IMR-90 (cell line): ENCODE results near the gene ANKMY2. TPM values are rescaled to one million over a fixed set of nuclear protein-coding genes. Genes with fewer than 3 reads are reported as not detected.

Source experiments
- ATAC-seq: fragments of 200-7000 bp; cut with Tn5 transposase; 2 replicates; pipeline ENCODE4 v1.9.1; 2020; ENCODE audit warnings: low read depth, mild to moderate bottlenecking, moderate library complexity
- BruUV-seq: library from RNA; stranded (reverse); fragments of 400-500 nt; replicated peaks from 2 replicates; lab custom pipeline; 2021; lab: Mats Ljungman, UMichigan
- CTCF ChIA-PET: fragments of 300-600 bp; formaldehyde crosslinking; extraction: SDS; loops from one replicate; lab custom pipeline; 2021; ENCODE audit warnings: antibody characterized with exemption; lab: Yijun Ruan, JAX
- POLR2A ChIA-PET: fragments of 300-600 bp; sonication (Branson Sonifier 250); formaldehyde crosslinking; loops from one replicate; lab custom pipeline; 2022; ENCODE audit warnings: antibody characterized with exemption; ENCODE audit not compliant: unreplicated experiment; lab: Charles Lee
- DNase-seq: peaks from one replicate; pipeline ENCODE4 v3.0.0; 2013
- H2AFZ ChIP-seq: replicated peaks from 2 replicates; pipeline ENCODE3; 2013; ENCODE audit warnings: low read length, mild to moderate bottlenecking; ENCODE audit not compliant: poor library complexity
- H2AK5ac ChIP-seq: 2 replicates; pipeline ENCODE4 v1.6.1; 2013; ENCODE audit warnings: low read depth, low read length, inconsistent platforms
- H2AK9ac ChIP-seq: replicated peaks from 2 replicates; pipeline ENCODE3; 2013; ENCODE audit warnings: mild to moderate bottlenecking, low read depth, low read length, moderate library complexity; ENCODE audit not compliant: poor library complexity
- H2BK120ac ChIP-seq: 2 replicates; pipeline ENCODE4 v1.6.1; 2013; ENCODE audit warnings: low read depth, low read length, inconsistent platforms
- H2BK15ac ChIP-seq: 3 replicates; pipeline ENCODE4 v1.6.1; 2013; ENCODE audit warnings: low read depth, low read length, inconsistent platforms
- H2BK20ac ChIP-seq: 2 replicates; pipeline ENCODE4 v1.6.1; 2013; ENCODE audit warnings: low read depth, mild to moderate bottlenecking, inconsistent platforms, low read length, moderate library complexity
- H2BK5ac ChIP-seq: 2 replicates; pipeline ENCODE4 v1.6.1; 2013; ENCODE audit warnings: mild to moderate bottlenecking, low read depth, low read length, inconsistent platforms; ENCODE audit not compliant: poor library complexity, severe bottlenecking
- H3K14ac ChIP-seq: replicated peaks from 2 replicates; pipeline ENCODE4 v1.6.1; 2013; ENCODE audit warnings: low read depth, low read length, inconsistent platforms
- H3K18ac ChIP-seq: 2 replicates; pipeline ENCODE4 v1.6.1; 2013; ENCODE audit warnings: low read depth, low read length, control low read depth
- H3K23ac ChIP-seq: 2 replicates; pipeline ENCODE4 v1.6.1; 2013; ENCODE audit warnings: low read depth, low read length, inconsistent platforms
- H3K27ac ChIP-seq: 2 replicates; pipeline ENCODE4 v1.5.1; 2013; ENCODE audit warnings: mild to moderate bottlenecking, control low read depth, low read length; ENCODE audit not compliant: insufficient read depth
- H3K27me3 ChIP-seq: 2 replicates; pipeline ENCODE4 v1.6.1; 2013; ENCODE audit warnings: low read length; ENCODE audit not compliant: control insufficient read depth, insufficient read depth
- H3K36me3 ChIP-seq: 2 replicates; pipeline ENCODE4 v1.6.1; 2013; ENCODE audit warnings: low read length, mixed read lengths; ENCODE audit not compliant: control insufficient read depth, insufficient read depth
- H3K4ac ChIP-seq: 2 replicates; pipeline ENCODE4 v1.6.1; 2013; ENCODE audit warnings: low read depth, low read length, inconsistent platforms
- H3K4me1 ChIP-seq: 2 replicates; pipeline ENCODE4 v1.6.1; 2013; ENCODE audit warnings: low read length, mixed read lengths; ENCODE audit not compliant: control insufficient read depth, insufficient read depth
- H3K4me2 ChIP-seq: 2 replicates; pipeline ENCODE4 v1.6.1; 2013; ENCODE audit warnings: low read depth, mild to moderate bottlenecking, control low read depth, low read length, moderate library complexity
- H3K4me3 ChIP-seq: 2 replicates; pipeline ENCODE4 v1.5.1; 2013; ENCODE audit warnings: low read depth, mild to moderate bottlenecking, control low read depth, low read length, moderate library complexity; ENCODE audit not compliant: insufficient read depth
- H3K56ac ChIP-seq: 2 replicates; pipeline ENCODE4 v1.6.1; 2013; ENCODE audit warnings: low read length, inconsistent platforms; ENCODE audit not compliant: insufficient read depth; ENCODE audit errors: extremely low read depth
- H3K79me1 ChIP-seq, 2 experiments: 2 replicates each; pipeline ENCODE4 v1.6.1; 2013; ENCODE audit warnings: low read length in 2 of 2, inconsistent platforms in 1 of 2, low read depth in 1 of 2
- H3K9ac ChIP-seq: 2 replicates; pipeline ENCODE4 v1.6.1; 2013; ENCODE audit warnings: low read depth, low read length, control low read depth
- H3K9me1 ChIP-seq: 2 replicates; pipeline ENCODE4 v1.6.1; 2013; ENCODE audit warnings: low read length, inconsistent platforms; ENCODE audit not compliant: insufficient read depth
- H3K9me3 ChIP-seq: 2 replicates; pipeline ENCODE4 v1.6.1; 2013; ENCODE audit warnings: low read length; ENCODE audit not compliant: control insufficient read depth, insufficient read depth
- H4K20me1 ChIP-seq: 2 replicates; pipeline ENCODE4 v1.6.1; 2013; ENCODE audit warnings: low read length, inconsistent platforms; ENCODE audit not compliant: insufficient read depth
- H4K5ac ChIP-seq: 2 replicates; pipeline ENCODE4 v1.6.1; 2013; ENCODE audit warnings: mild to moderate bottlenecking, low read depth, low read length, control low read depth
- H4K8ac ChIP-seq, 2 experiments: 2 replicates each; pipeline ENCODE4 v1.6.1; 2013; ENCODE audit warnings: low read depth in 2 of 2, low read length in 2 of 2, control low read depth in 1 of 2, inconsistent platforms in 1 of 2
- H4K91ac ChIP-seq: 2 replicates; pipeline ENCODE4 v1.6.1; 2013; ENCODE audit warnings: low read depth, low read length, inconsistent platforms; ENCODE audit not compliant: insufficient read depth
- BHLHE40 ChIP-seq: fragments of 150-350 bp; IDR thresholded peaks from 2 replicates; pipeline ENCODE4 v1.6.1; 2016; ENCODE audit warnings: mild to moderate bottlenecking, low read depth, low read length
- CEBPB ChIP-seq: IDR thresholded peaks from 2 replicates; pipeline ENCODE4 v1.6.1; 2012; ENCODE audit warnings: low read depth, low read length, improper control_type of control experiment
- CHD1 ChIP-seq: IDR thresholded peaks from 2 replicates; pipeline ENCODE4 v1.6.1; 2012; ENCODE audit warnings: low read depth, low read length, improper control_type of control experiment
- CTCF ChIP-seq: conservative IDR thresholded peaks from 2 replicates; pipeline ENCODE4 v1.5.1; 2012; ENCODE audit warnings: mild to moderate bottlenecking, low read depth, low read length, improper control_type of control experiment
- ELK1 ChIP-seq: fragments of 150-350 bp; IDR thresholded peaks from 2 replicates; pipeline ENCODE4 v1.6.1; 2016; ENCODE audit warnings: low read depth, mild to moderate bottlenecking, low read length, moderate library complexity, borderline replicate concordance
- FOS ChIP-seq: fragments of 150-350 bp; IDR thresholded peaks from 2 replicates; pipeline ENCODE4 v1.6.1; 2016; ENCODE audit warnings: low read depth, low read length
- MAFK ChIP-seq: IDR thresholded peaks from 2 replicates; pipeline ENCODE4 v1.6.1; 2012; ENCODE audit warnings: low read depth, low read length, improper control_type of control experiment
- MAZ ChIP-seq: IDR thresholded peaks from 2 replicates; pipeline ENCODE4 v1.6.1; 2012; ENCODE audit warnings: low read depth, mild to moderate bottlenecking, low read length, improper control_type of control experiment, moderate library complexity, borderline replicate concordance
- MXI1 ChIP-seq: IDR thresholded peaks from 2 replicates; pipeline ENCODE4 v1.6.1; 2012; ENCODE audit warnings: low read depth, mild to moderate bottlenecking, low read length, moderate library complexity, borderline replicate concordance
- NFE2L2 ChIP-seq: fragments of 150-350 bp; IDR thresholded peaks from 2 replicates; pipeline ENCODE4 v1.6.1; 2016; ENCODE audit warnings: low read depth, mild to moderate bottlenecking, low read length
- POLR2A ChIP-seq: IDR thresholded peaks from 2 replicates; pipeline ENCODE4 v1.6.1; 2012; ENCODE audit warnings: mild to moderate bottlenecking, low read depth, low read length
- RAD21 ChIP-seq: IDR thresholded peaks from 2 replicates; pipeline ENCODE4 v1.6.1; 2012; ENCODE audit warnings: low read length, improper control_type of control experiment
- RFX5 ChIP-seq: IDR thresholded peaks from 2 replicates; pipeline ENCODE4 v1.8.0; 2012; ENCODE audit warnings: low read depth, mild to moderate bottlenecking, low read length, moderate library complexity
- SMC3 ChIP-seq: fragments of 150-350 bp; IDR thresholded peaks from 2 replicates; pipeline ENCODE4 v1.6.1; 2016; ENCODE audit warnings: low read depth, mild to moderate bottlenecking, antibody characterized with exemption, low read length, moderate library complexity
- USF2 ChIP-seq: fragments of 150-350 bp; IDR thresholded peaks from 2 replicates; pipeline ENCODE4 v1.6.1; 2017; ENCODE audit warnings: mild to moderate bottlenecking, antibody characterized with exemption, low read length, low read depth
- WGBS, 2 experiments: methylation state at CpG; one replicate each; pipeline versions ENCODE4 v1.1.5 to v1.1.7; 2013; ENCODE audit warnings: missing lambda C conversion rate in 2 of 2; ENCODE audit not compliant: insufficient read length in 1 of 2; ENCODE audit errors: extremely low coverage in 2 of 2; 5-methylcytosine and 5-hydroxymethylcytosine counted together
- dilution Hi-C: fragments of 300-500 bp; cut with HindIII; formaldehyde crosslinking; loops from one replicate; pipeline ENCODE4 v1.14.3; 2018; ENCODE audit warnings: low sequenced_read_pairs; ENCODE audit not compliant: unreplicated experiment
- in situ Hi-C: fragments of 300-500 bp; cut with MboI; formaldehyde crosslinking; loops from 3 replicates; pipeline ENCODE4 v1.14.3; 2019; ENCODE audit warnings: low sequenced_read_pairs, inconsistent platforms, mixed read lengths
- intact Hi-C: fragments of 100-400 bp; cut with micrococcal nuclease; formaldehyde crosslinking; loops from 2 replicates; pipeline ENCODE4 v1.10.0; 2022
- polyA plus RNA-seq, 3 experiments: library from polyadenylated mRNA; depleted of rRNA; stranded (reverse); fragments of >200 nt; gene quantifications; 2 replicates each; pipeline ENCODE4 v1.2.3, GENCODE V29; 2012; ENCODE audit warnings: low replicate concordance in 1 of 3
- total RNA-seq: library from RNA; depleted of rRNA; stranded (reverse); fragments of >200 nt; gene quantifications from 2 replicates; pipeline ENCODE4 v1.2.3, GENCODE V29; 2012

The ANKMY2 gene
- total and polyA plus RNA-seq, 2 of the 4 experiments (the other 2 are of a cell fraction) = 19.5 to 41.9 TPM

- POLR2A ChIA-PET = no interaction called here
- CTCF ChIA-PET = interaction anchor here (0.6 kb wide), 1 partner anchor 13 kb away, joined by 3 read pairs; no protein-coding TSS in a partner anchor
Measured at GRCh38 chr7:16589881-16590280, 55.7 kb downstream of the ANKMY2 start.

More at GRCh38 chr7:16589881-16590280, 55.7 kb downstream of the ANKMY2 start:
- 0 out of 2 replicates have a peak, but pooled peaks cover 1% of the 10 kb centered on the region for H3K36me3 ChIP-seq
- H3K14ac ChIP-seq = no peak overlapping the region
- WGBS, 2 experiments = no CpG with 5 or more reads among the region's 2 CpGs
- peaks cover 3% of the 10 kb centered on the region; the same call in 1 of the 2 replicates for H3K4me1 ChIP-seq
- no peak overlapping the region for H3K4me3 ChIP-seq
- no peak overlapping the region for H2AK5ac ChIP-seq
- H3K27me3 ChIP-seq = no peaks in the 10 kb centered on the region
- no peak overlapping the region for H3K23ac ChIP-seq
- no peak overlapping the region for H3K56ac ChIP-seq
- no peak overlapping the region for H4K5ac ChIP-seq
- H3K9me1 ChIP-seq = 0 out of 2 replicates have a peak, but pooled peaks cover 3% of the 10 kb centered on the region
- H2BK20ac ChIP-seq = no peak overlapping the region
- no peaks in the 10 kb centered on the region for H3K9me3 ChIP-seq
- no peak overlapping the region for H2BK5ac ChIP-seq
- H3K4ac ChIP-seq = no peak overlapping the region
- no peak overlapping the region for H2BK15ac ChIP-seq
- no peak overlapping the region for H2AK9ac ChIP-seq
- no peak overlapping the region for H3K9ac ChIP-seq
- no peak for ATAC-seq
- H4K8ac ChIP-seq = no peak overlapping the region
- DNase-seq = no peak
- H4K91ac ChIP-seq = no peak overlapping the region
- no peak overlapping the region for H2BK120ac ChIP-seq
- no peak overlapping the region for H3K18ac ChIP-seq
- dilution Hi-C loops = no loop called here
- H4K20me1 ChIP-seq = no peaks in the 10 kb centered on the region
- no peaks in the 10 kb centered on the region for H3K79me1 ChIP-seq
- intact Hi-C loops = no loop called here
- no peak overlapping the region for H3K27ac ChIP-seq
- no TSS peak for BruUV-seq
- in situ Hi-C loops = no loop called here
- TF ChIP-seq USF2 (no peak), RAD21 (no peak), BHLHE40 (no peak), SMC3 (no peak), CTCF (no peak), RFX5 (no peak), MAFK (no peak), CEBPB (no peak), CHD1 (no peak), MAZ (no peak), MXI1 (no peak), NFE2L2 (no peak), FOS (no peak), POLR2A (no peak), ELK1 (no peak)
- no peak overlapping the region for H3K4me2 ChIP-seq
- H2AFZ ChIP-seq = no peak overlapping the region
